GM21447 (cell line): ENCODE results near the gene SLC7A10.
"Not testable (repeated sequence)": the region's sequence is repeated elsewhere in the genome, so short reads cannot be mapped to it uniquely, and the experiment has no call there.

Source experiments
- ATAC-seq: cut with Tn5 transposase; IDR thresholded peaks from one replicate; pipeline ENCODE4 v1.9.1; 2021; ENCODE audit not compliant: unreplicated experiment

SLC7A10 gene

GRCh38 chr19:33203529-33203928, 22.1 kb downstream of the SLC7A10 start:
- ATAC-seq, result no peak

- no peak for ATAC-seq
Observed at GRCh38 chr19:33202546-33203507, 22.8 kb downstream of the SLC7A10 start.

GRCh38 chr19:33201886-33202545, 23.6 kb downstream of the SLC7A10 start:
- no peak for ATAC-seq

GRCh38 chr19:33201473-33201872, 24.2 kb downstream of the SLC7A10 start:
- ATAC-seq, result no peak

- no peak for ATAC-seq
Observed at GRCh38 chr19:33199441-33200265, 26.0 kb downstream of the SLC7A10 start.

- ATAC-seq, result no peak
Observed at GRCh38 chr19:33198169-33198568, 27.5 kb downstream of the SLC7A10 start.

GRCh38 chr19:33197591-33198000, 28.1 kb downstream of the SLC7A10 start:
- ATAC-seq, result no peak

- ATAC-seq, result no peak
Observed at GRCh38 chr19:33196446-33197193, 29.0 kb downstream of the SLC7A10 start.

GRCh38 chr19:33195645-33196347, 29.9 kb downstream of the SLC7A10 start:
- ATAC-seq, result no peak

- ATAC-seq, result no peak
Observed at GRCh38 chr19:33194886-33195644, 30.6 kb downstream of the SLC7A10 start.

GRCh38 chr19:33194532-33194885, 31.1 kb downstream of the SLC7A10 start:
- no peak for ATAC-seq

- no peak for ATAC-seq
Observed at GRCh38 chr19:33193865-33194362, 31.7 kb downstream of the SLC7A10 start, which contains the start of gene LRP3. LRP3 (plus strand) TSS chr19:33194330; CDS start chr19:33194786, 456 bp downstream.

- no peak for ATAC-seq
Observed at GRCh38 chr19:33193269-33193864, 32.3 kb downstream of the SLC7A10 start.

GRCh38 chr19:33192010-33192409, 33.6 kb downstream of the SLC7A10 start:
- ATAC-seq, result no peak

- no peak for ATAC-seq
Observed at GRCh38 chr19:33191501-33191900, 34.1 kb downstream of the SLC7A10 start.

GRCh38 chr19:33191092-33191491, 34.6 kb downstream of the SLC7A10 start:
- not testable (repeated sequence) for ATAC-seq

GRCh38 chr19:33189453-33189852, 36.2 kb downstream of the SLC7A10 start:
- ATAC-seq, result no peak

- ATAC-seq, result no peak
Observed at GRCh38 chr19:33187183-33187540, 38.5 kb downstream of the SLC7A10 start.
